Bronchial epithelial cell (primary cell): ENCODE data around the gene FTO. TPM values are rescaled to one million over a fixed set of nuclear protein-coding genes. Genes with fewer than 3 reads are reported as not detected.

Source experiments
- DNase-seq: peaks from one replicate; pipeline ENCODE4 v3.0.0-alpha.2; 2010; ENCODE audit warnings: low read depth
- FAIRE-seq: peaks from 2 replicates; lab custom pipeline; 2011; peaks lifted over from hg19 to GRCh38; lab: Jason Lieb, UNC
- H3K27me3 ChIP-seq: 2 replicates; pipeline ENCODE4 v1.5.1; 2011; ENCODE audit warnings: low read length; ENCODE audit not compliant: control insufficient read depth, insufficient read depth
- H3K36me3 ChIP-seq: 2 replicates; pipeline ENCODE4 v1.5.1; 2011; ENCODE audit warnings: low read length; ENCODE audit not compliant: control insufficient read depth, insufficient read depth
- H3K4me3 ChIP-seq: 2 replicates; pipeline ENCODE4 v1.5.1; 2011; ENCODE audit warnings: mild to moderate bottlenecking, low read depth, low read length, control low read depth
- CTCF ChIP-seq: IDR thresholded peaks from 2 replicates; pipeline ENCODE4 v1.5.1; 2011; ENCODE audit warnings: mild to moderate bottlenecking, moderate library complexity, low read length, control low read depth, inconsistent platforms; ENCODE audit not compliant: insufficient read depth, severe bottlenecking
- total RNA-seq: library from RNA; depleted of rRNA; stranded (reverse); fragments of >200 nt; gene quantifications from 2 replicates; pipeline ENCODE4 v1.2.1, GENCODE V29; 2014

The FTO gene
- total RNA-seq, 1 donor from 2014 or later = 41.6 TPM

- TF ChIP-seq CTCF = no peak
- DNase-seq (no peak), FAIRE-seq (peak; percentile 76)
- Histone ChIP-seq H3K4me3 (no peak overlapping the region), H3K27me3 (no peaks in the 10 kb centered on the region), H3K36me3 (no peaks in the 10 kb centered on the region)
These were observed 448.6 kb downstream of the FTO start for GRCh38 chr16:54152362-54153239.

DNA sequence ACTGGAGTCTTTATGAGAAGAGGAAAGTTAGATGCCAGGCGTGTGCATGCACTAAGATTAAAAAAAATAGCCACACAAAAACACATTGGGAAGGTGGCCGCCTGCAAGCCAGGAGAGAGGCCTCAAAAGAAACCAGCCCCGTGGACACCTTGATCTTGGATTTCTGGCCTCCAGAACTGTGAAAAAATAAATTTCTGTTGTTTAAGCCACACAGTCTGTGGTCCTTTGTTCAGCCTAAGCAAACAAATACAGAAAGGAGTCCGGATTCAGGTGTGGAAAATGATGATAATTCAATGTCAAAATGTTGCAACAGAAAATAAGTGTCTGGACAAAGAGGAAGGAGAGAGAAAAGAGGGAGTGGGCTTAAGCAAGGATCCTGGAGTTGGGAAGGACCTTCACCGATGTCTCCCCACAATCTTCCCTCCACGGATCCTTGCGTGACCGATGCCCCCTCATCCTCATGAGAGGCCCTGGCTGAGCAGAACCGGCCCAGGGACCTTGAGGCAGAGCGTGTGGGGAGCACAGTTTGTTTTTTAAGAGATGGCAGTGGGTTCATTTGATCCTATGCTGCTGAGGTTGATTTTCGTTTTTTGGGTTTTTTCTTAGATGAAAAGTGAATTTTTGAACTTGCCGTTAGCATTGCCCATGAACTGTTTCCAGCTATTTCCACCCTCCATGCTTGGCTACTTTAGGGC, 449.4 kb downstream of the FTO start:
- Histone ChIP-seq H3K36me3 (no peaks in the 10 kb centered on the region), H3K27me3 (no peaks in the 10 kb centered on the region), H3K4me3 (no peak overlapping the region)
- FAIRE-seq (peak; percentile 43), DNase-seq (no peak)
- TF ChIP-seq CTCF = no peak

GRCh38 chr16:54156349-54156748, 452.4 kb downstream of the FTO start:
- DNase-seq (no peak), FAIRE-seq (peak; percentile 92)
- TF ChIP-seq CTCF = no peak
- Histone ChIP-seq H3K4me3 (no peak overlapping the region), H3K36me3 (no peaks in the 10 kb centered on the region), H3K27me3 (no peaks in the 10 kb centered on the region)

GRCh38 chr16:54158986-54159385, 455.0 kb downstream of the FTO start:
- DNase-seq (no peak), FAIRE-seq (no peak)

GRCh38 chr16:54159490-54160080, 455.6 kb downstream of the FTO start:
- no peak for TF ChIP-seq CTCF
- no peak overlapping the region for H3K4me3 ChIP-seq
- no peaks in the 10 kb centered on the region for H3K36me3 ChIP-seq
- FAIRE-seq (no peak), DNase-seq (no peak)
- no peaks in the 10 kb centered on the region for H3K27me3 ChIP-seq

More at GRCh38 chr16:54158986-54159385, 455.0 kb downstream of the FTO start:
- H3K36me3 ChIP-seq = no peaks in the 10 kb centered on the region
- H3K27me3 ChIP-seq = no peaks in the 10 kb centered on the region
- no peak for TF ChIP-seq CTCF
- H3K4me3 ChIP-seq = no peak overlapping the region
